Activated T-helper 1 cell treated with anti-CD3 and anti-CD28 coated beads, Interleukin-12 subunit alpha, Interleukin-12 subunit beta, Interleukin-2, Interleukin-4 antibody, amounts not matched to agents 30 ng/mL and 10 ng/mL and 1 ng/mL, durations not matched to agents 14 hours and 24 hours and 36 hours (primary cell): ENCODE measurements around the gene MLH1. TPM values are rescaled to one million over a fixed set of nuclear protein-coding genes. Genes with fewer than 3 reads are reported as not detected.
"Not testable (repeated sequence)": the region's sequence is repeated elsewhere in the genome, so short reads cannot be mapped to it uniquely, and the experiment has no call there.

Experiments used
- DNase-seq: peaks from one replicate; pipeline ENCODE4 v3.0.0; 2021; ENCODE audit warnings: low spot score
- H3K27ac Mint-ChIP-seq: one replicate; pipeline ENCODE4 v1.8.0; 2021; ENCODE audit warnings: mild to moderate bottlenecking, mixed read lengths
- H3K27me3 Mint-ChIP-seq: one replicate; pipeline ENCODE4 v1.8.0; 2022; ENCODE audit warnings: mild to moderate bottlenecking, moderate library complexity, mixed read lengths; ENCODE audit not compliant: insufficient read depth
- H3K36me3 Mint-ChIP-seq: one replicate; pipeline ENCODE4 v1.8.0; 2021; ENCODE audit warnings: low read depth, mixed read lengths
- H3K4me1 Mint-ChIP-seq: one replicate; pipeline ENCODE4 v1.8.0; 2021; ENCODE audit warnings: low read depth, mixed read lengths
- H3K4me3 Mint-ChIP-seq: one replicate; pipeline ENCODE4 v1.8.0; 2021; ENCODE audit warnings: mild to moderate bottlenecking, moderate library complexity, mixed read lengths
- H3K9me3 Mint-ChIP-seq: one replicate; pipeline ENCODE4 v1.8.0; 2021; ENCODE audit warnings: mixed read lengths
- intact Hi-C: fragments of 100-400 bp; cut with micrococcal nuclease; formaldehyde crosslinking; loops from one replicate; pipeline ENCODE4 v1.15.1; 2024
- total RNA-seq: library from RNA; stranded (reverse); gene quantifications from 2 replicates; pipeline ENCODE4 v1.2.3, GENCODE V29; 2022

Gene MLH1
- total RNA-seq, 1 donor from 2014 or later: 63.4 TPM

DNA sequence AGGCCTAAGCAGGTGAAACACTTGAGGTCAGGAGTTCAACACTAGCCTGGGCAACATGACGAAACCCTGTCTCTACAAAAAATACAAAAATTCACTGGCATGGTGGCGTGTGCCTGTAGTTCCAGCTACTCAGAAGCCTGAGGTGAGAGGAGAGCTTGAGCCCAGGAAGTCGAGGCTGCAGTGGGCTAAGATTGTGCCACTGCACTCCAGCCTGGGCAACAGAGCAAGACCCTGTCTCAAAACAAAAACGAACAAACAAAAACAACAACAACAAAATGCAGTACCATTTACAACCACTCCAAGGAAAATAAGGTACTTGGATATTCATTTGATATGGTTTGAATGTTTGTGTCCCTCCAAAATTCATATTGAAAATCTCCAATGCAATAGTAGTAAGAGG is 32.8 kb upstream of the MLH1 start:
- Mint-ChIP-seq H3K27ac (no peak overlapping the region), H3K4me1 (peaks cover 23% of the 10 kb centered on the region), H3K4me3 (no peak overlapping the region), H3K36me3 (no peaks in the 10 kb centered on the region), H3K27me3 (peaks cover under 1% of the 10 kb centered on the region), H3K9me3 (no peaks in the 10 kb centered on the region)
- no peak for DNase-seq
- intact Hi-C loops: no loop called here

DNA sequence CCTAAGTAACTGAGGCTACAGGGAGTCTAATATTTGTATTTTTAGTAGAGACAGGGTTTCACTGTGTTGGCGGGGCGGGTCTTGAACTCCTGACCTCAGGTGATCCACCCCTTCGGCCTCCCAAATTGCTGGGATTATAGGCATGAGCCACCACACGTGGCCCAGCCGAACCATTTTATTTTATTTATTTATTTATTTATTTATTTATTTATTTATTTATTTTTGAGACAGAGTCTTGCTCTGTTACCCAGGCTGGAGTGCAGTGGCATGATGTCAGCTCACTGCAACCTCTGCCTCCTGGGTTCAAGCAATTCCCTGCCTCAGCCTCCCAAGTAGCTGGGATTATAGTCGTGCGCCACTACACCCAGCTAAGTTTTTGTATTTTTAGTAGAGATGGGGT is 30.3 kb upstream of the MLH1 start:
- intact Hi-C loops, H3K4me3 Mint-ChIP-seq, DNase-seq, H3K27ac Mint-ChIP-seq, H3K36me3 Mint-ChIP-seq, H3K27me3 Mint-ChIP-seq, H3K9me3 Mint-ChIP-seq: not testable (repeated sequence)
- H3K4me1 Mint-ChIP-seq: peaks cover 20% of the 10 kb centered on the region

DNA sequence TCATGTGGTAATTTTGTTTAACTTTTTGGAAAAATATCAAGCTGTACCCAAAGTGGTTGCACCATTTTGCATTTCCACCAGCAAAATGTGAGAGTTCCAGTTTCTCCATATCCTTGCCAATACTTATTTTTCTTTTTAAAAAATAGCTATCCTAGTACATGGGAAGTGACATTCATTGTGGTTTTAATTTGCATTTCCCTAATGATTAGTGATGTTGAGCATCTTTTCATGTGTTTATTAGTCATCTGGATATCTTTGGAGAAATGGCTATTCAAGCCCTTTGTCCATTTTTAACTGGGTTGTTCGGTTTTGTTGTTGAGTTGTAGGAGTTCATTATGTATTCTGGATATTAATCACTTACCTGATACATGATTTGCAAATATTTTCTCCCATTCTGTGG is 29.0 kb upstream of the MLH1 start:
- Mint-ChIP-seq H3K9me3 (no peaks in the 10 kb centered on the region), H3K36me3 (no peaks in the 10 kb centered on the region), H3K4me1 (peaks cover 14% of the 10 kb centered on the region), H3K4me3 (no peak overlapping the region), H3K27ac (no peak overlapping the region), H3K27me3 (no peaks in the 10 kb centered on the region)
- intact Hi-C loops: no loop called here
- DNase-seq: no peak

GRCh38 chr3:36964817-36965216 is 28.5 kb upstream of the MLH1 start:
- H3K36me3 Mint-ChIP-seq: no peaks in the 10 kb centered on the region
- DNase-seq: no peak
- no peak overlapping the region for H3K4me3 Mint-ChIP-seq
- no peaks in the 10 kb centered on the region for H3K9me3 Mint-ChIP-seq
- H3K4me1 Mint-ChIP-seq: peaks cover 19% of the 10 kb centered on the region
- intact Hi-C loops: no loop called here
- no peak overlapping the region for H3K27ac Mint-ChIP-seq
- H3K27me3 Mint-ChIP-seq: no peaks in the 10 kb centered on the region

DNA sequence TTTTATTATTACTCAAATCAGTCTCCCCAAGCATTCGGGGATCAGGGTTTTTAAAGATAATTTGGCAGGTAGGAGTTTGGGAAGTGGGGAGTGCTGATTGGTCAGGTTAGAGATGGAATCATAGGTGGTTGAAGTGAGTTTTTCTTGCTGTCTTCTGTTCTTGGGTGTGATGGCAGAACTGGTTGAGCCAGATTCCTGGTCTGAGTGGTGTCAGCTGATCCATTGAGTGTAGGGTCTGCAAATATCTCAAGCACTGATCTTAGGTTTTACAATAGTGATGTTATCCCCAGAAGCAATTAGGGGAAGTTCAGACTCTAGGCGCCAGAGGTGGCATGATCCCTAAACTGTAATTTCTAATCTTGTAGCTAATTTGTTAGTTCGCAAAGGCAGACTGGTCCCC is 27.9 kb upstream of the MLH1 start:
- intact Hi-C loops: no loop called here
- Mint-ChIP-seq H3K4me1 (peaks cover 25% of the 10 kb centered on the region), H3K4me3 (no peak overlapping the region), H3K27me3 (no peaks in the 10 kb centered on the region), H3K9me3 (no peaks in the 10 kb centered on the region), H3K36me3 (no peaks in the 10 kb centered on the region), H3K27ac (no peak overlapping the region)
- DNase-seq: no peak

DNA sequence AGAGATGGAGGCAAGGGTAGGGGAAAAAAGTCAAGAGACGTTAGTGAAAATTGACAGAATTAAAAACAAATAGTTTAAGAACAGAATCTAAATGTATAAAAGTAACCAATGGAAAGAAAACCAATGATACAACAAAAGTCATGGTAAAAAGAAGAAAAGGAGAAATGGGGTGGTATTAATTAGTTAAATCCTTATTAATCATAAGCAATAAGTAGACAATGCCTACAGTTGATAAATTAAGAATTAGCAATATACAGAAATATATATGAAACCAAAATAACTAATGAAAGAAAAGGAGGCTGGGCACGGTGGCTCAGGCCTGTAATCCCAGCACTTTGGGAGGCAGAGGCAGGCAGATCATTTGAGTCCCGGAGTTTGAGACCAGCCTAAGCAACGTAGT is 24.2 kb upstream of the MLH1 start:
- intact Hi-C loops: no loop called here
- peaks cover 39% of the 10 kb centered on the region for H3K4me1 Mint-ChIP-seq
- no peaks in the 10 kb centered on the region for H3K9me3 Mint-ChIP-seq
- no peaks in the 10 kb centered on the region for H3K27me3 Mint-ChIP-seq
- peaks cover 4% of the 10 kb centered on the region for H3K36me3 Mint-ChIP-seq
- peak overlapping the region; percentile 27 for H3K27ac Mint-ChIP-seq
- DNase-seq: no peak
- no peak overlapping the region for H3K4me3 Mint-ChIP-seq

DNA sequence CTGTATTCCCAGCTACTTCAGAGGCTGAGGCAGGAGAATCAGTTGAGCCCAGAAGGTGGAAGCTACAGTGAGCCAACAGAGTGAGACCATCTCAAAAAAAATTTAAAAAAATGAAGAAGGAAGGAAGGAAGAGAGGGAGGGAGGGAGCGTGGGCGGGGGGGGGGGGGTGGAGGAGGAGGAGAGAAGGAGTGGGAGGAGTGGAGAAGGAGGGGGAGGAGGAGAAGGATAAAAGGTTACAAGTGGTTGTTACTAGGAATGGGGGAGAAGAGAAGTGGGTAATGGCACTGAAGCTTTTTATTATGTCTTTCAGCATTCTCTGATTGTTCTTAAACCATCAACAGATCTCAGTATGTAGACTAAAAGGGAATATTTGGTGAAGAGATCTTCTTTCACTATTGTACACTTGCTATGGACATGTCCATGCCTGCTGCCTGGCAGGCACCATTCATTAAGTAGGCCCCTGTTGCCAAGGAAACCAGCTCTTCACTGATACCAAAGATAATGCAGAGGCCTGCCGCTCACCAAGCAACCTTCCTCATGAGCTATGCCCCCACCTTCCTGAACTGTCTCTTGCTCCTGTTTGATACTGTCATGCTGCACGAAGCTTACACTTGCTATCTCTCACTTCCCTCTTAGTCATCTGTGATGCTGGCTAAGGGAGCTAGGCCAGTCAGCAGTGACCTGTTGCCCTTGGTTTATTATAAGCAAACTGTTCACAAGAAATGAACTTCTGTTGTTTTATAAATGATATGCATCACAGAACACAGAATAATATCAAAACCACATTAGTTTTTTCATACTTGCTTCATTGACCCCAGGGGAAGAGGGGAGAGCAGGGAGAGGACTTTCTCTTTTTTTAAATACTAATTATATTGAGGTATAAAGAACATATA is 23.5 kb upstream of the MLH1 start:
- Mint-ChIP-seq H3K9me3 (no peaks in the 10 kb centered on the region), H3K27ac (peak overlapping the region; percentile 41), H3K4me1 (peaks cover 36% of the 10 kb centered on the region), H3K27me3 (no peaks in the 10 kb centered on the region), H3K36me3 (peaks cover 4% of the 10 kb centered on the region), H3K4me3 (no peak overlapping the region)
- intact Hi-C loops: loop anchor here (2.0 kb wide), 1 partner anchor 23 kb away; the partner anchor contains the start of genes EPM2AIP1 and MLH1
- DNase-seq: no peak

- peaks cover 28% of the 10 kb centered on the region for H3K4me1 Mint-ChIP-seq
- no peak overlapping the region for H3K4me3 Mint-ChIP-seq
- no peak for DNase-seq
- peaks cover 10% of the 10 kb centered on the region for H3K36me3 Mint-ChIP-seq
- intact Hi-C loops: no loop called here
- no peaks in the 10 kb centered on the region for H3K9me3 Mint-ChIP-seq
- no peaks in the 10 kb centered on the region for H3K27me3 Mint-ChIP-seq
- H3K27ac Mint-ChIP-seq: no peak overlapping the region
Measured at GRCh38 chr3:36972163-36972562, 21.2 kb upstream of the MLH1 start.

GRCh38 chr3:36973139-36973538 is 20.2 kb upstream of the MLH1 start:
- no peaks in the 10 kb centered on the region for H3K9me3 Mint-ChIP-seq
- no peak overlapping the region for H3K4me3 Mint-ChIP-seq
- no peak for DNase-seq
- peaks cover 28% of the 10 kb centered on the region for H3K4me1 Mint-ChIP-seq
- no peak overlapping the region for H3K27ac Mint-ChIP-seq
- intact Hi-C loops: no loop called here
- no peaks in the 10 kb centered on the region for H3K27me3 Mint-ChIP-seq
- peaks cover 12% of the 10 kb centered on the region for H3K36me3 Mint-ChIP-seq

DNA sequence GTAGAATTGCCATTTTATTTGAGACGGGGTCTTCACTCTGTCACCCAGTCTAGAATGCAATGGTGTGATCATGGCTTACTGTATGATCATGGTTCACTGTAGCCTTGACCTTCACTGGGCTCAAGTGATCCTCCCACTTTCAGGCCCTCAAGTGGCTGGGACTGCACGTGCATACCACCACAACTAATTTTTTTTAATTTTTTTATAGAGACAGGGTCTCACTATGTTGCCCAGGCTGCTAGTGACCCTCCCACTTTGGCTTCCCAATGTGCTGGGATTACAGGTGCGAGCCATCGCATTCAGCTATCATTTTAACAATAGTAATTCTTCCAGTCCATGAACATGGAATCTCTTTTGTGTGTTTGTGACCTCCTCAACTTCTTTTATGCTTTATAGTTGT is 12.3 kb upstream of the MLH1 start:
- Mint-ChIP-seq H3K36me3 (peaks cover 59% of the 10 kb centered on the region), H3K9me3 (peaks cover 25% of the 10 kb centered on the region), H3K4me3 (no peak overlapping the region), H3K27me3 (no peaks in the 10 kb centered on the region), H3K4me1 (no peaks in the 10 kb centered on the region), H3K27ac (no peak overlapping the region)
- no peak for DNase-seq
- intact Hi-C loops: no loop called here

DNA sequence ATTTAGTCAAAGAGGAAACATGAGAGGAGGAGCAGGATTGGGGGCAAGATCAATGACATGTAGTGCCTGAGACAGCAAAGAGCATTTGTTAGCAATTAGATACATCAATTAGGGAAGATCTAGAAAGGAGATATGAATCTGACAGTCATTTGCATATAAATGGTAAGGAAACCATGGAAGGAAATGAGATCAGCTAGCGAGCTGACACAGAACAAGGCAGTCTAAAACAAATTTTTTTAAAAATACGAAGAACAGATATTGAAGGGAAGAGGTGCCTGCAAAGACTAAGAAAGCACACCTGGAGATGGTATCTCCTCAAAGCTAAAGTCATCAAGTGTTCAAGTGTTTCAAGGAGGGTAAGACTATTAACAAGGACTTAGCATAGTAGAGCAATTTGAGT is 5.0 kb upstream of the MLH1 start:
- Mint-ChIP-seq H3K27ac (peak overlapping the region; percentile 11), H3K9me3 (no peaks in the 10 kb centered on the region), H3K36me3 (peaks cover 62% of the 10 kb centered on the region), H3K27me3 (no peaks in the 10 kb centered on the region), H3K4me3 (peak overlapping the region; percentile 24), H3K4me1 (peaks cover 38% of the 10 kb centered on the region)
- DNase-seq: no peak
- intact Hi-C loops: no loop called here

DNA sequence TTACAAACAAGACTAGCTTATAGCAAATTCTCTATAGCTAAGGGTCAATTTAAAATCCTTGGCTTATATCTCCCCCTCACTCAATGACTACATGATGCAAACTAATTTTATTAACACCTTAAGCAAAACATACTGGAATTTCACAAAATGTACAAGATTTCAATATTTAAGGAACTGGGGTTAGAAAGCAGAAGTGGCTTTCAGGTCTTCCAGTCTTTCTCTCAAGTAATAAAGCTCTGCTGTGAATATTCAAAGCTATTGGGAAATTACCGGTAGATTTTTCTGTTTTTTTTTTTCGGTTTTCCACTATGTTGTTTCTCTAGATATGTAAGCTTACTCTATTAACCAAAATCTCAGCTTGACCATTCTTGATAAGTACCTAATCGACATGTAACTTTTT is 4.3 kb upstream of the MLH1 start:
- H3K9me3 Mint-ChIP-seq: no peaks in the 10 kb centered on the region
- no peak overlapping the region for H3K27ac Mint-ChIP-seq
- DNase-seq: no peak
- intact Hi-C loops: no loop called here
- H3K4me3 Mint-ChIP-seq: no peak overlapping the region
- peaks cover 38% of the 10 kb centered on the region for H3K4me1 Mint-ChIP-seq
- H3K36me3 Mint-ChIP-seq: peaks cover 56% of the 10 kb centered on the region
- H3K27me3 Mint-ChIP-seq: no peaks in the 10 kb centered on the region

- H3K36me3 Mint-ChIP-seq: peaks cover 55% of the 10 kb centered on the region
Measured at GRCh38 chr3:36989568-36989967, 3.8 kb upstream of the MLH1 start.

More at GRCh38 chr3:36989568-36989967, 3.8 kb upstream of the MLH1 start:
- Mint-ChIP-seq H3K4me3 (no peak overlapping the region), H3K27ac (no peak overlapping the region), H3K27me3 (no peaks in the 10 kb centered on the region), H3K9me3 (no peaks in the 10 kb centered on the region), H3K4me1 (peaks cover 38% of the 10 kb centered on the region)
- no peak for DNase-seq
- intact Hi-C loops: no loop called here
